ENCODE results near the gene ZBTB40. TPM values are rescaled to one million over a fixed set of nuclear protein-coding genes. Genes with fewer than 3 reads are reported as not detected.

The ZBTB40 gene
- total RNA-seq, 1 experiment from 2014 or later, result 19.5 TPM

- Histone ChIP-seq H3K9me3 (ENCODE audit: control insufficient read depth in 1 of 2, insufficient read depth in 1 of 2, low read depth in 1 of 2, low read length in 2 of 2) (no peaks in the 10 kb centered on the region), H3K4me1 (ENCODE audit: control insufficient read depth in 1 of 2, insufficient read depth in 2 of 2, low read length in 2 of 2) (peaks cover 6 to 7% of the 10 kb centered on the region in 2 experiments; a peak in 3 of 4 replicates), H3K27ac (ENCODE audit: low read depth, low read length) (no peak overlapping the region), H3K27me3 (ENCODE audit: insufficient read depth, low read length) (no peaks in the 10 kb centered on the region), H3K4me2 (ENCODE audit: low read length) (no peak overlapping the region), H3K9ac (ENCODE audit: low read length) (no peak overlapping the region), H3K79me2 (ENCODE audit: insufficient read depth, low read length) (no peaks in the 10 kb centered on the region; the same call in 1 of the 2 replicates), H4K20me1 (ENCODE audit: insufficient read depth) (no peaks in the 10 kb centered on the region), H2AFZ (ENCODE audit: low read depth, low read length, poor library complexity, severe bottlenecking) (no peak overlapping the region), H3K4me3 (replicated peaks in 1 of 2; ENCODE audit: low read depth in 1 of 2, low read length in 2 of 2) (no peak overlapping the region), H3K36me3 (ENCODE audit: control insufficient read depth in 1 of 2, insufficient read depth in 2 of 2, low read length in 2 of 2) (peaks cover 5 to 10% of the 10 kb centered on the region in 2 experiments; a peak in 3 of 4 replicates), H3K9me2 (ENCODE audit: insufficient read depth) (no peaks in the 10 kb centered on the region)
- intact Hi-C loops (cut with micrococcal nuclease), result no loop called here
- TF ChIP-seq POLR2A (IDR thresholded peaks at IDR 0.05; ENCODE audit: borderline replicate concordance, extremely low read depth, insufficient read depth, insufficient read length) (no peak), TCF7L2 (IDR thresholded peaks at IDR 0.05; ENCODE audit: borderline replicate concordance, extremely low read depth, insufficient read depth, insufficient read length) (no peak), SIN3A (IDR thresholded peaks at IDR 0.05; ENCODE audit: low read depth) (no peak), SP1 (IDR thresholded peaks at IDR 0.05; ENCODE audit: low read depth) (no peak), CBX3 (IDR thresholded peaks at IDR 0.05; ENCODE audit: low read depth) (no peak), ZBTB33 (IDR thresholded peaks at IDR 0.05; ENCODE audit: extremely low read depth, insufficient replicate concordance, low read length) (no peak), MAX (IDR thresholded peaks at IDR 0.05) (no peak), ZNF274 (IDR thresholded peaks at IDR 0.05; ENCODE audit: low read depth, low read length) (no peak), CTCF (IDR thresholded peaks at IDR 0.05 in 2 of 3, conservative IDR thresholded peaks at IDR 0.05 in 1 of 3; ENCODE audit: borderline replicate concordance in 1 of 3, insufficient read depth in 1 of 3, low read depth in 2 of 3, low read length in 2 of 3) (no peak), FOSL1 (IDR thresholded peaks at IDR 0.05; ENCODE audit: low read depth) (no peak), EGR1 (IDR thresholded peaks at IDR 0.05; ENCODE audit: low read depth) (no peak), CEBPB (IDR thresholded peaks at IDR 0.05; ENCODE audit: low read depth) (no peak), ZFX (IDR thresholded peaks at IDR 0.05) (no peak), SRF (IDR thresholded peaks at IDR 0.05; ENCODE audit: low read depth) (no peak), ELF1 (IDR thresholded peaks at IDR 0.05; ENCODE audit: borderline replicate concordance, low read depth) (no peak), RAD21 (IDR thresholded peaks at IDR 0.05; ENCODE audit: low read depth) (no peak), POLR2AphosphoS5 (IDR thresholded peaks at IDR 0.05; ENCODE audit: low read depth, low read length) (no peak), EZH2 (IDR thresholded peaks at IDR 0.05) (no peak), JUND (IDR thresholded peaks at IDR 0.05) (no peak)
- RAD21 ChIA-PET (ENCODE audit: low non-redundant PET in 1 of 2, low total read pairs in 2 of 2, uncharacterized antibody in 2 of 2, unreplicated experiment in 2 of 2), result no interaction called here
- no TSS peak for BruUV-seq (replicated peaks)
- DNase-seq (ENCODE audit: low read depth, low spot score), result no peak
- no peak for ATAC-seq
- POLR2A ChIA-PET, result no interaction called here
- CTCF ChIA-PET, result no interaction called here
Measured at GRCh38 chr1:22502202-22502601, 50.6 kb downstream of the ZBTB40 start.

Measured in HCT116 (cell line).